ENCODE results near the gene ARHGAP26.

DNA sequence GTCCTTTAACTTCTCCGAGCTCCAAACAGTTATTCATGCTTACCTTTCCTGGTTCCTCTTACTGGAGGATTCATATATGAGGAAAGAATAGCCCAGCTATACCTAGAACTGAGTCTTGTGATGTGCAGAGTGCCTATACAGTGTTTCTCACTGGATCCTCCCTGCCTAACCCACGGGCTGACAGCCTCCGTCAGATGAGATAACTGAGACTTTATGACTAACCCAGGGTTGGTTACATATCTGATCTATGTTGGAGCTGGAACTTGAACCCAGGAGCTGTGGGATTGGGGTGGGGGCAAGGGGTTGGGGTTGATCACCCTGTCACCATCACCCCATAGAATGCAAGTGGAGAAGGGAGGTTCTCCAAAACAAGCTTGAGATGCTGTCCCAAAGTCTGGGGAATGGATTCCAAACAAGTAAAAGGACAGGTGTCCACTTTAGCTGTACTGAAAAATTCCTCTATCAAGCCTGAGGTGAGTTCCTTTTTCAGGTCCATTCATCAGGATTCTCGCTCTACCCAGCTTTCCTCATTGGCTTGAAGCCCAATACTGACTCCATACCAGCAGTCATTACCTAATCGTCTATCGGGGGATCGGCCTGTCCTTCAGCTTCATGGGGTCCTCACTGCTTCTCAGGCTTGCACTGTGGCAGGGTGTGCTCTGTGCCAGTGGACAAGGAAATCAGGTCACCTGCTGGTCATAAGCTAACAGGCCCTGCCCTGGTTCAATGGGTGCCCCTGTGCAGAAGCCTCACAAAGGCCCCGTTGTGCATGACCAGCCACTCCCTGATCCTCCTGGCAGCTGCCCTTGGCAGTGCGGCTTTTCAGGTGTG lies 100.6 kb downstream of the ARHGAP26 start:
- TF ChIP-seq, protein P1, sequence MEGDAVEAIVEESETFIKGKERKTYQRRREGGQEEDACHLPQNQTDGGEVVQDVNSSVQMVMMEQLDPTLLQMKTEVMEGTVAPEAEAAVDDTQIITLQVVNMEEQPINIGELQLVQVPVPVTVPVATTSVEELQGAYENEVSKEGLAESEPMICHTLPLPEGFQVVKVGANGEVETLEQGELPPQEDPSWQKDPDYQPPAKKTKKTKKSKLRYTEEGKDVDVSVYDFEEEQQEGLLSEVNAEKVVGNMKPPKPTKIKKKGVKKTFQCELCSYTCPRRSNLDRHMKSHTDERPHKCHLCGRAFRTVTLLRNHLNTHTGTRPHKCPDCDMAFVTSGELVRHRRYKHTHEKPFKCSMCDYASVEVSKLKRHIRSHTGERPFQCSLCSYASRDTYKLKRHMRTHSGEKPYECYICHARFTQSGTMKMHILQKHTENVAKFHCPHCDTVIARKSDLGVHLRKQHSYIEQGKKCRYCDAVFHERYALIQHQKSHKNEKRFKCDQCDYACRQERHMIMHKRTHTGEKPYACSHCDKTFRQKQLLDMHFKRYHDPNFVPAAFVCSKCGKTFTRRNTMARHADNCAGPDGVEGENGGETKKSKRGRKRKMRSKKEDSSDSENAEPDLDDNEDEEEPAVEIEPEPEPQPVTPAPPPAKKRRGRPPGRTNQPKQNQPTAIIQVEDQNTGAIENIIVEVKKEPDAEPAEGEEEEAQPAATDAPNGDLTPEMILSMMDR (IDR thresholded peaks at IDR 0.05), result no peak
- TF ChIP-seq EP300 (IDR thresholded peaks at IDR 0.05), result no peak
- TF ChIP-seq POLR2A (IDR thresholded peaks at IDR 0.05), result peak in 1 of 2 donors; percentile 10
- TF ChIP-seq POLR2AphosphoS5 (IDR thresholded peaks at IDR 0.05), result no peak

Data from sigmoid colon (tissue), 4 donors.